HepG2 (cell line): Measurements from ENCODE around the gene DLX4. TPM values are rescaled to one million over a fixed set of nuclear protein-coding genes. Genes with fewer than 3 reads are reported as not detected.

Experiments
- ATAC-seq: fragments of 200-7000 bp; cut with Tn5 transposase; 3 replicates; pipeline ENCODE4 v1.9.1; 2020; ENCODE audit warnings: mild to moderate bottlenecking, moderate library complexity
- BruUV-seq: library from RNA; stranded (reverse); fragments of 400-500 nt; replicated peaks from 2 replicates; lab custom pipeline; 2021; lab: Mats Ljungman, UMichigan
- CTCF ChIA-PET: fragments of 300-600 bp; formaldehyde crosslinking; extraction: SDS; loops from one replicate; lab custom pipeline; 2021; ENCODE audit warnings: low total read pairs, inconsistent platforms, low intra/inter-chr PET ratio; lab: Yijun Ruan, JAX
- POLR2A ChIA-PET: fragments of 350-600 bp; sonication (Branson Sonifier 250); formaldehyde crosslinking; loops from one replicate; lab custom pipeline; 2020; ENCODE audit warnings: antibody characterized with exemption, inconsistent platforms; lab: Yijun Ruan, JAX
- DNase-seq: peaks from one replicate; pipeline ENCODE4 v3.0.0-alpha.2; 2015; ENCODE audit warnings: low spot score
- FAIRE-seq: peaks from 3 replicates; lab custom pipeline; 2011; peaks lifted over from hg19 to GRCh38; lab: Jason Lieb, UNC
- H2AFZ ChIP-seq: one replicate; pipeline ENCODE4 v1.6.1; 2011; ENCODE audit warnings: low read length, inconsistent platforms
- H3K27ac ChIP-seq: fragments of 300-600 bp; 3 replicates; pipeline ENCODE4 v1.8.0; 2011; ENCODE audit warnings: mixed run types, mild to moderate bottlenecking, mixed read lengths, low read length, inconsistent platforms; ENCODE audit not compliant: insufficient read depth; ENCODE audit errors: extremely low read length
- H3K27me3 ChIP-seq, 2 experiments: fragments of 200-600 bp in 1 of 2; 2 replicates in 1 of 2; 3 replicates in 1 of 2; pipeline versions ENCODE4 v1.6.0 to v1.8.0; 2011; ENCODE audit warnings: low read length in 2 of 2, mild to moderate bottlenecking in 2 of 2, moderate library complexity in 2 of 2, inconsistent platforms in 1 of 2; ENCODE audit not compliant: insufficient read depth in 2 of 2, control insufficient read depth in 1 of 2
- H3K36me3 ChIP-seq, 2 experiments: fragments of 200-600 bp in 1 of 2; replicated peaks in 1 of 2; 2 replicates in 1 of 2; 3 replicates in 1 of 2; pipeline versions ENCODE4 v1.5.1 to v1.8.0; 2011; ENCODE audit warnings: low read length in 2 of 2, inconsistent platforms in 1 of 2; ENCODE audit not compliant: insufficient read depth in 2 of 2, control insufficient read depth in 1 of 2
- H3K4me1 ChIP-seq: 2 replicates; pipeline ENCODE4 v1.5.1; 2012; ENCODE audit warnings: low read length, inconsistent platforms; ENCODE audit not compliant: insufficient read depth
- H3K4me2 ChIP-seq: 2 replicates; pipeline ENCODE4 v1.6.0; 2011; ENCODE audit warnings: low read depth, low read length, inconsistent platforms
- H3K4me3 ChIP-seq, 3 experiments: fragments of 200-600 bp in 1 of 3; sonication (generic), shearing (Covaris generic) in 1 of 3; replicated peaks in 1 of 3; 2 replicates each; pipeline ENCODE4 v1.5.1; 2011 to 2016; ENCODE audit warnings: low read length in 3 of 3, inconsistent platforms in 2 of 3, low read depth in 2 of 3, mild to moderate bottlenecking in 2 of 3, control low read depth in 1 of 3, mixed read lengths in 1 of 3; ENCODE audit not compliant: insufficient read depth in 1 of 3
- H3K79me2 ChIP-seq: one replicate; pipeline ENCODE4 v1.6.1; 2011; ENCODE audit warnings: low read length, inconsistent platforms; ENCODE audit not compliant: insufficient read depth
- H3K9ac ChIP-seq: 2 replicates; pipeline ENCODE4 v1.6.0; 2011; ENCODE audit warnings: mild to moderate bottlenecking, low read depth, low read length, inconsistent platforms; ENCODE audit not compliant: insufficient read depth
- H3K9me3 ChIP-seq: 2 replicates; pipeline ENCODE4 v1.5.1; 2012; ENCODE audit warnings: mild to moderate bottlenecking, low read length
- H4K20me1 ChIP-seq: 2 replicates; pipeline ENCODE4 v1.6.0; 2011; ENCODE audit warnings: inconsistent platforms, mild to moderate bottlenecking, low read length, moderate library complexity; ENCODE audit not compliant: insufficient read depth
- GATAD2A ChIP-seq: IDR thresholded peaks from 2 replicates; pipeline ENCODE4 v1.6.1; 2016
- KMT2A ChIP-seq: sonication (generic); formaldehyde crosslinking; IDR thresholded peaks from 2 replicates; pipeline ENCODE4 v1.4.0; 2020; ENCODE audit warnings: missing genetic modification reagents
- MAZ ChIP-seq, 2 experiments: sonication (generic) in 1 of 2; formaldehyde crosslinking in 1 of 2; IDR thresholded peaks; 2 replicates each; pipeline versions ENCODE4 v1.5.0 to v1.6.1; 2012 to 2020; ENCODE audit warnings: low read depth in 2 of 2, mild to moderate bottlenecking in 2 of 2, borderline replicate concordance in 1 of 2, improper control_type of control experiment in 1 of 2, low read length in 1 of 2, missing genetic modification reagents in 1 of 2, moderate library complexity in 1 of 2
- NR2F2 ChIP-seq: IDR thresholded peaks from 2 replicates; pipeline ENCODE4 v1.6.1; 2012; ENCODE audit warnings: low read depth, inconsistent platforms, borderline replicate concordance
- REXO4 ChIP-seq: sonication (generic); formaldehyde crosslinking; IDR thresholded peaks from 2 replicates; pipeline ENCODE4 v1.8.0; 2022; ENCODE audit warnings: missing genetic modification reagents, mild to moderate bottlenecking, borderline replicate concordance
- RNF2 ChIP-seq: fragments of 450-650 bp; conservative IDR thresholded peaks from 2 replicates; pipeline ENCODE4 v1.6.1; 2016; ENCODE audit warnings: low read depth
- SIX4 ChIP-seq: sonication (generic); formaldehyde crosslinking; IDR thresholded peaks from 2 replicates; pipeline ENCODE4 v1.4.0; 2020; ENCODE audit warnings: missing genetic modification reagents
- ZBTB25 ChIP-seq: IDR thresholded peaks from 2 replicates; pipeline ENCODE4 v1.6.1; 2018; ENCODE audit warnings: missing genetic modification reagents
- ZSCAN29 ChIP-seq: sonication (generic); formaldehyde crosslinking; conservative IDR thresholded peaks from 2 replicates; pipeline ENCODE4 v1.4.0; 2020; ENCODE audit warnings: mild to moderate bottlenecking, missing genetic modification reagents
- WGBS: methylation state at CpG from one replicate; pipeline ENCODE4 v1.1.6; 2017; ENCODE audit warnings: low lambda C conversion rate; 5-methylcytosine and 5-hydroxymethylcytosine counted together
- in situ Hi-C: cut with HindIII; loops from 2 replicates; pipeline ENCODE4 v1.10.0; 2017; ENCODE audit warnings: low pct_unique_long_range_greater_than_20kb; ENCODE audit not compliant: extremely low pct_ligation_motif_present
- intact Hi-C: fragments of 100-400 bp; cut with micrococcal nuclease; formaldehyde crosslinking; loops from one replicate; pipeline ENCODE4 v1.10.0; 2022; ENCODE audit not compliant: unreplicated experiment
- polyA plus RNA-seq, 8 experiments: library from polyadenylated mRNA; depleted of rRNA in 3 of 8; stranded (reverse) in 7 of 8; unstranded in 1 of 8; fragments of >200 nt; fragmentation: Illumina TruSeq in 4 of 8; extraction: Trizol in 4 of 8; gene quantifications; 2 replicates each; pipeline versions ENCODE4 v1.2.1 to v1.2.3, GENCODE V29; 2011 to 2016; ENCODE audit warnings: low read depth in 4 of 8, missing spikeins in 1 of 8, mixed read lengths in 1 of 8; ENCODE audit not compliant: insufficient read depth in 1 of 8
- total RNA-seq, 5 experiments: library from RNA; depleted of rRNA; stranded (reverse); fragments of >200 nt; fragmentation: Illumina TruSeq; extraction: Trizol; gene quantifications; 2 replicates each; pipeline ENCODE4 v1.2.3, GENCODE V29; 2016; ENCODE audit warnings: low read depth in 1 of 5
- TF ChIP-seq, protein P1 (sequence below), 2 experiments: fragments of 450-650 bp in 1 of 2; sonication (generic) in 1 of 2; formaldehyde crosslinking in 1 of 2; IDR thresholded peaks; 2 replicates each; pipeline versions ENCODE4 v1.6.1 to v1.8.0; 2016 to 2022; ENCODE audit warnings: antibody characterized with exemption in 1 of 2, mild to moderate bottlenecking in 1 of 2, missing genetic modification reagents in 1 of 2
- TF ChIP-seq, protein P2 (sequence below): sonication (generic); formaldehyde crosslinking; IDR thresholded peaks from 2 replicates; pipeline ENCODE4 v1.4.0; 2020; ENCODE audit warnings: mild to moderate bottlenecking, low read depth, missing genetic modification reagents

DLX4 gene
- total and polyA plus RNA-seq, 2 of the 13 experiments (the other 11 are each of a cell fraction or from before 2014, with no cell fraction given) = 0.55 to 2.3 TPM

DNA sequence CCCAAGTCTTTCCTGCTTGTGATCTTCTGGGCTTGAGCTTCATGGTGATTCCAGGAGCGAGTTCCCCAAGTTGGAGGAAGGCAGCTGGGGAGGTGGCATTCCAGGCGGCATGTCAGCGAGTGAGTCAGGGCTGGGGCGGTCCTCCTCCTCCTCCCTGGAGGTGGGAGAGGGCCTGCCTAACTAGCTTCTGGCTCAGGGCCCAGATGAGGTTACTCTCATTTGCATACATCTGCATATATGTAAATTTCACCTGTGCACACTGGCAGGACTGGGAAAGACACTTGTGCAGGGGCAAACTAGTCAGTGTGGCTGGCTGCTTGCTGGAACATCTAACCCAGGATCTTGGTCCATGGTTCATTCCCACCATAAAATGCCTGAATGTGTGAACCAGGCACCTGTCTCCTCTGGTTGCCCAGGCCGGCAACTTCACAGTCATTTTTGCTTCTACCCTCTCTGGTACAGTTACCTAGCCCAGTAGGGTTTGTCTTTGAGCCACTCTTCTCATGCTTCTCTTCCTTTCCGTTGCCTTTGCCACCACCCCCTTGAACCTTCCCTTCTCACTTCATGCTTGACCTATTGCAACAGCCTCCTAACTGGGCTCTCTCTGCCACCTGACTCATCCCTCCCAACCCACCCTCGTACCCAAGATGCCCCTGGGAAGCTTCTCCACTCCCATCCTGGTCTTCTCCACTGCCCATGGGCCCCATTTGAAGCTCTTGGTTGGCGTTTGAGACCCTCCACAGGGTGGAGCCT, 9.6 kb upstream of the DLX4 start:
- Histone ChIP-seq H3K4me3 (no peak overlapping the region), H4K20me1 (no peaks in the 10 kb centered on the region), H3K4me1 (no peaks in the 10 kb centered on the region), H3K27me3 (peaks cover 13 to 43% of the 10 kb centered on the region in 2 experiments; a peak in 4 of 5 replicates), H3K79me2 (no peaks in the 10 kb centered on the region), H3K4me2 (no peak overlapping the region), H2AFZ (no peak overlapping the region), H3K27ac (no peak overlapping the region), H3K9ac (no peak overlapping the region), H3K36me3 (no peaks in the 10 kb centered on the region), H3K9me3 (no peaks in the 10 kb centered on the region)
- BruUV-seq = no TSS peak
- FAIRE-seq (no peak), DNase-seq (no peak), ATAC-seq (no peak; the same call in 2 of the 3 replicates)
- ChIA-PET POLR2A (no interaction called here), CTCF (no interaction called here)
- WGBS = 32% methylated on average over 8 of the region's 8 CpGs
- intact Hi-C loops = no loop called here
- in situ Hi-C loops = no loop called here
- no peak for TF ChIP-seq SIX4 (CRISPR knock-in tag)
- no peak for TF ChIP-seq RNF2
- no peak for TF ChIP-seq ZSCAN29 (CRISPR knock-in tag)
- TF ChIP-seq NR2F2 = no peak
- TF ChIP-seq MAZ (IDR thresholded peaks at IDR 0.05; ENCODE audit: borderline replicate concordance, low read depth, low read length) = no peak
- no peak for TF ChIP-seq MAZ (CRISPR knock-in tag; IDR thresholded peaks at IDR 0.05; ENCODE audit: low read depth)
- TF ChIP-seq REXO4 (CRISPR knock-in tag) = no peak
- no peak for TF ChIP-seq ZBTB25 (CRISPR knock-in tag)
- TF ChIP-seq KMT2A (CRISPR knock-in tag) = no peak
- TF ChIP-seq, protein P1, sequence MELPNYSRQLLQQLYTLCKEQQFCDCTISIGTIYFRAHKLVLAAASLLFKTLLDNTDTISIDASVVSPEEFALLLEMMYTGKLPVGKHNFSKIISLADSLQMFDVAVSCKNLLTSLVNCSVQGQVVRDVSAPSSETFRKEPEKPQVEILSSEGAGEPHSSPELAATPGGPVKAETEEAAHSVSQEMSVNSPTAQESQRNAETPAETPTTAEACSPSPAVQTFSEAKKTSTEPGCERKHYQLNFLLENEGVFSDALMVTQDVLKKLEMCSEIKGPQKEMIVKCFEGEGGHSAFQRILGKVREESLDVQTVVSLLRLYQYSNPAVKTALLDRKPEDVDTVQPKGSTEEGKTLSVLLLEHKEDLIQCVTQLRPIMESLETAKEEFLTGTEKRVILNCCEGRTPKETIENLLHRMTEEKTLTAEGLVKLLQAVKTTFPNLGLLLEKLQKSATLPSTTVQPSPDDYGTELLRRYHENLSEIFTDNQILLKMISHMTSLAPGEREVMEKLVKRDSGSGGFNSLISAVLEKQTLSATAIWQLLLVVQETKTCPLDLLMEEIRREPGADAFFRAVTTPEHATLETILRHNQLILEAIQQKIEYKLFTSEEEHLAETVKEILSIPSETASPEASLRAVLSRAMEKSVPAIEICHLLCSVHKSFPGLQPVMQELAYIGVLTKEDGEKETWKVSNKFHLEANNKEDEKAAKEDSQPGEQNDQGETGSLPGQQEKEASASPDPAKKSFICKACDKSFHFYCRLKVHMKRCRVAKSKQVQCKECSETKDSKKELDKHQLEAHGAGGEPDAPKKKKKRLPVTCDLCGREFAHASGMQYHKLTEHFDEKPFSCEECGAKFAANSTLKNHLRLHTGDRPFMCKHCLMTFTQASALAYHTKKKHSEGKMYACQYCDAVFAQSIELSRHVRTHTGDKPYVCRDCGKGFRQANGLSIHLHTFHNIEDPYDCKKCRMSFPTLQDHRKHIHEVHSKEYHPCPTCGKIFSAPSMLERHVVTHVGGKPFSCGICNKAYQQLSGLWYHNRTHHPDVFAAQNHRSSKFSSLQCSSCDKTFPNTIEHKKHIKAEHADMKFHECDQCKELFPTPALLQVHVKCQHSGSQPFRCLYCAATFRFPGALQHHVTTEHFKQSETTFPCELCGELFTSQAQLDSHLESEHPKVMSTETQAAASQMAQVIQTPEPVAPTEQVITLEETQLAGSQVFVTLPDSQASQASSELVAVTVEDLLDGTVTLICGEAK (IDR thresholded peaks at IDR 0.05) = no peak
- TF ChIP-seq, protein P1 (CRISPR knock-in tag; IDR thresholded peaks at IDR 0.05) = no peak
- TF ChIP-seq GATAD2A (CRISPR knock-in tag) = no peak
- TF ChIP-seq, protein P2, sequence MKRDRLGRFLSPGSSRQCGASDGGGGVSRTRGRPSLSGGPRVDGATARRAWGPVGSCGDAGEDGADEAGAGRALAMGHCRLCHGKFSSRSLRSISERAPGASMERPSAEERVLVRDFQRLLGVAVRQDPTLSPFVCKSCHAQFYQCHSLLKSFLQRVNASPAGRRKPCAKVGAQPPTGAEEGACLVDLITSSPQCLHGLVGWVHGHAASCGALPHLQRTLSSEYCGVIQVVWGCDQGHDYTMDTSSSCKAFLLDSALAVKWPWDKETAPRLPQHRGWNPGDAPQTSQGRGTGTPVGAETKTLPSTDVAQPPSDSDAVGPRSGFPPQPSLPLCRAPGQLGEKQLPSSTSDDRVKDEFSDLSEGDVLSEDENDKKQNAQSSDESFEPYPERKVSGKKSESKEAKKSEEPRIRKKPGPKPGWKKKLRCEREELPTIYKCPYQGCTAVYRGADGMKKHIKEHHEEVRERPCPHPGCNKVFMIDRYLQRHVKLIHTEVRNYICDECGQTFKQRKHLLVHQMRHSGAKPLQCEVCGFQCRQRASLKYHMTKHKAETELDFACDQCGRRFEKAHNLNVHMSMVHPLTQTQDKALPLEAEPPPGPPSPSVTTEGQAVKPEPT (CRISPR knock-in tag) = no peak
